HG02840 (cell line): Measurements from ENCODE around the gene PTHLH.

Experiments
- ATAC-seq: cut with Tn5 transposase; IDR thresholded peaks from one replicate; pipeline ENCODE4 v1.9.1; 2021; ENCODE audit warnings: mild to moderate bottlenecking, moderate library complexity, moderate number of reproducible peaks; ENCODE audit not compliant: unreplicated experiment, low FRiP score

Gene PTHLH

GRCh38 chr12:27972721-27973120, at the start of gene PTHLH:
Gene PTHLH (minus strand): TSS chr12:27972733. CDS start chr12:27969494, 3,239 bp downstream.
- ATAC-seq, result no peak

DNA sequence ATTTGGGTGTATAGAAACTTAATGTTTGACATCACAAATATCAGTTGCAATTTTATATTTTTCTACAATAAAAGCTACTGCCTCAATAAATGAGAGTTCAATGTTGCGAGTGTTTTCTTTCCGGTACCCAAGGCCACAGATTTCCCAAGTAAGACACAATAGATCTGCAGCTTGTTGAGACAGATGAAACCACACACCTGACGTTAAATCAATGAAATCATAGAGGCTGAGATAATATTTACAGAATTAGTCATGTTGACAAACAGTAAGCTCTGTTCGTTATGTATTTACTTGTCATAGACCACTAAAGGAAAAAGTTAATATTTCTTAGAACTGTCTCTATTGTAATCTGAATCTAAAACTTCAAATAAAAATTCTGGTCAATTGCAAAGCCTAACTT, 49.2 kb upstream of the PTHLH start:
- ATAC-seq, result no peak

- ATAC-seq, result no peak
These were observed 45.3 kb upstream of the PTHLH start for GRCh38 chr12:28017873-28018255.

DNA sequence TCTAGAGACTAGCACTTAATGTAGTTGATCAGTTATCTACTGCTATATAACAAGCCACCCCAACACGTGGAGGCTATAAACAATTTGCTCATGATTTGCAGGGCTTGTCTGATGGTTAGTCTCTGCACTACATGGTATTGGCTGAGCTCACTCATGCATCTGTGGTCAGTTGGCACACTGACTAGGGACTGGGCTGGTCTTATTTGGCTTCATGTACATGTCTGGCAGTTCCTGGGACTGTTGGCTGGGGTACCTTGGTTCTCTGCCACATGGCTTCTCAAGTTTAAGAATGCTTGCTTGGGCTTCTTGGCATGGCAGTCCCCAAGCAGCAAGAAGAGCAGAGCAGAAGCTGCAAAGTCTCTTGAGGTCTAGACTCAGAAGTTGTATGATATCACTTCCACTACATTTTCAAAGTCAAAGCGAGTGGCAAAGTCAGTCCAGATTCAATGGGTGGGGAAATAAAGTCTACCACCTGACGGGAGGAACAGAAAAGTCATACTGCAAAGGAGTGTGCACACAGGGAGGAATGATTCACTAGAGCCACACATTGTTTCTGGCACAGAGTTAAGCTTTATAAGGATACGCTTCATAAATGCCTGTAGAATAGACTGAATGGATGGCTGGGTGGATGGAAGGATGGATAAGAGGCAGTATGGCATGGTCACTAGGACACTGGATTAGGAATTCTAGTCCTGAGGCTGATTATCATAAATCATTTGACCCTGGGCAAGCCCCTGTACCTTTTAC, 44.8 kb upstream of the PTHLH start:
- ATAC-seq, result no peak

DNA sequence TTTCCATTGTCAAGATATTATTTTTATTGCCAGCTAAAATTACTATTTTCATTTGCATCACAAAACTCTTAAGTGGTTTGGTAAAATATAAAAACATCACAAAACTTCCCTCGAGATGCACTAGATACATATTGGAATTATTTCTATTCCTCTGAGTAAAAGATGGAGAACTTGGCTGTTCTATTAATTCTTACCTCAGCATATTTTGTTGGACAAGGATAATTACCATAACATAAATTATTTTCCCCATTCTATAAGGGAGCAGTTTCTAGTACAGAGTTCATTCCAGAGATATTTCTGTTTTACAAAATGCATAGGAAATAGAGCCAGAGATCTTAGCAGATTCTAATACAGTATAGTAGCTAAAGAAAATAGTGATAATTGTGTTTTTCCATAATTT, 42.6 kb upstream of the PTHLH start:
- no peak for ATAC-seq

DNA sequence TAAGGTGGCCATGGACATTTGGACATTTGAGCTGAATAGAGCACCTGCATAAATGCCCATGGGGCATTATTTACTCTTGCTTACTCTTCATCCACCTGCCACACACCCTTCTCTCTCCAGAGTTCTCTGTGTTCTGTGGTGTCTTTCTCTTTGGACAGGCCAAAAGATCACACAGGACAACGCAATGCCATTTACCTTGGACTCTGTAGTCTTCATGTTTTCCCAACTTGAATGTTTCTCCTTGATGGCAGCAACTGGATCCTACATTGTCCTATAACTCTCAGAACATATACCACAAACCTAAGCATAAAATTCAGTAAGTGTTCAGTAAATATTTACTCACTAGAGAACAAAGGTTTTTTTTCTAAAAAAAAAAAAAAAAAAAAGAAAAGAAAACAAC, 41.7 kb upstream of the PTHLH start:
- no peak for ATAC-seq

GRCh38 chr12:28012333-28012918, 39.9 kb upstream of the PTHLH start:
- ATAC-seq, result no peak

DNA sequence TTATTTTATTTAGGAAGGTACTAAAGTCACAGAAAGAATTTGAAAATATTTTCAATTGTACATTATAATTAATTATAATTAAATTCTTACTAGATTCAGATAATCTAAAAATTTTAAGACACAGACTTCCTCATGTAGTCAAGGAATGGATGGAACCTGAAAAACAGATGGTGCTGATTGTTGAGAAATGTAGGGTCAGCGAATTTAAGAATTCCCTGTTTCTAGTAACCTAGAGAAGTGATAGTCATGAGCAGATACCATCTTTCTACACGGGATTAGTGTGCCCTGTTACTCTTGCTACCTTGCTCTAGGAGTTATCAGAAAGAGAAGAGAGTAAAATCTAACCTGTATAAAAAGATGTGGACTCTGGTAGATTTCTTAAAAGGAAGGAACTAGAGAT, 37.5 kb upstream of the PTHLH start:
- ATAC-seq, result no peak

DNA sequence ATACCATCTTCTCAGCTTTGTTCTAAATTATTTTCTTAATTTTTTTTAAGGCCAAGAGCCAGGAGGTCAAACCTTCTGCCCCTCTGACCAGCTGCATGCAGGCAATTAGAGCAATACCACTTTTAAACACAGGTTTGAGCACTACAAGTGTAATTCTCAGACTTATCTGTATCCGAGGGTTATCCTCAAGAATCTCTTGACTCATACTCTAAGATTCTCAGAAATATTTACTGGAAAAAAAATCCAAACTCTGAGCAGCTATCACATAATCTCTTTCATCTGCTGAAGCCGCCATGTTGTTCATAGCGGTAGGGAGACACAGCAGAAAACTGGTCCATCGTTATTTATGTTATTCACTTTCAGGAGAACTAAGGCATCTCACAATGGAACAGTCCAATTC, 27.4 kb upstream of the PTHLH start:
- ATAC-seq, result no peak

- no peak for ATAC-seq
These were observed 27.0 kb upstream of the PTHLH start for GRCh38 chr12:27999521-27999920.

DNA sequence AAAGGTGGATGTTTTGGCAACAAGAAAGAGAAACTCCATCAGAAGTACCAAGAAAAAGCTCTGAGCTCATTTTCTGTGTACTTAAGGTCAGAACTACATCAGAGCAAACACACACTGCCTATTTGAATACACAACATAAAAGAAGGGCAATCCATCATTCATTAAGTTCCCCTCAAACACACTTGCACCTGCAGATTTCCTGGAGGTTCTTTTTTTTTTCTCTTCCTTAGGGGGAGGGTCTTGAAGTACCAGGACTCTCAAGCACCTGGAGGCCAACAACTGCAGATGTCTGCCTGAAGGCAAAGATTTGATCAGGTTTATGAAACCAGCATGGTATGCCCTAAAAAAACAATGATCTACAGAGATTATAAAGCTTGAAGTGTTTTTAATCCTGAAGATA, 26.1 kb upstream of the PTHLH start:
- ATAC-seq, result no peak

- no peak for ATAC-seq
These were observed 25.6 kb upstream of the PTHLH start for GRCh38 chr12:27998170-27998569.

DNA sequence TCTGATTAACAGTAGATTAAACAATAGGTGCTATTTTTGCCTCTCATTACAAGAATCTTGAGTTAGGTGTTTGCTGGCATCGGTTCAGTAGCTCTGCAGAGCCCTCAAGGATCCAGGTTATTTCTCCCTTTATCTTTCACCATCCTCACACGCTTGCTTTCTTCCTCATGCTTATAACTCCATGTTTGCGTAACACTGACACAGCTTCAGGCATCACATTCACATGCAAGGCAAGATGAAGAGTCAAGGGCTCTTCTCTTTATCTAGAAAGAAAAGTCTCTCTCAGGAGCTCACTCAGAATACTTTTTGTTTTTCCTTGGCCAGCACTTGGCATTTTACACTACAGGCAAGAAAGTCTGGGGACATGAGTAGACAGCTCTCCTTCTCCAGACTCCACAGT, 24.2 kb upstream of the PTHLH start:
- no peak for ATAC-seq

- ATAC-seq, result no peak
These were observed 22.9 kb upstream of the PTHLH start for GRCh38 chr12:27995406-27995805.

DNA sequence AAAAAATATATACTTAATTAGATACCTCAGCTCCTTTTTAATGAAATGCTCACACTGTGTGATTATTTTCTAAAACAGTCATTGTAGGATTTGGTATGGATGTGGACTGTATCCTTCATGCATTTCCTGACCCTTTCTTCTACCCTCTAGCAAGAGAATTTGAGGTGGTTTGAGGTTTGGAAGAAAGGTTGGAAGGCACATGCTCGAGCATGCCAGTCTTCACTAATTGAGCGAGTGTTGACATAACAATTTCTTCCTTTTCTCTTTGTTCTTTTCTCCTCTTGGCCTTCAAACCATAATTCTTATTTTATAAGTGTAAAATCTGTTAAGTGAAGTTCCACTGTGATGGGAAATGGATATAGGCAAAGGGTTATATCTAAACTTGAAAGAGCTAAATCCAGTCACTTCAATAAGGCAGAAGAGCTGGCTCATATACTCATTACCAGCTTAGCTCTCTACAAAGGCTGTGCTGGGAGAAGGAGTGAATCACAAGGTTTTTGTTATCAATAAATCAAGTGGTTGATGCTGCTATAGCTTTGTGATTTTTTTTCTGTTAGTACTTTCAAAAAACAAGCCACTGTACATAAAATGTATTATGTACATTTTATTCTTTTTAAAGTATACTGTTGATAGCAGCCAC, 16.2 kb upstream of the PTHLH start:
- no peak for ATAC-seq

GRCh38 chr12:27987331-27987730, 14.8 kb upstream of the PTHLH start:
- ATAC-seq, result no peak

DNA sequence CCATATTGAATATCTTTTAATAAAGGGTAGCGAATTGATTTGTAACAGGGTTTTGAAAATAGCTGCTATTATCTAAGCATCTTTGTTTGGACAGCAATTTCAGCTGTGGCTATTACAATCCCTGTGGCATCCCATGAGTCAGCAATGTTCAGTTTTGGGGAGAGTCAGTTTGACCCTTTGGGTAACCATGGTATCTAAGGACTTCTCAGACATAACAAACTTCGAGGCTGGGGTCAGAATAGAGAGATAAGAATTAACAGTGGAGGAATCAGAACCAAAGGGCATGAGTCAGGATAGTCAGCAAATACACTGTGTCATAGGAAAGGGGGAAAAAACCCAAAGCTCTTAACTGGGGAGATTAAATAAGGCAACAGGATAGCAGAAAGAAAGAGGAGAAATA, 11.7 kb upstream of the PTHLH start:
- ATAC-seq, result no peak

GRCh38 chr12:27982951-27983350, 10.4 kb upstream of the PTHLH start:
- ATAC-seq, result no peak

GRCh38 chr12:27982385-27982784, 9.9 kb upstream of the PTHLH start:
- no peak for ATAC-seq

DNA sequence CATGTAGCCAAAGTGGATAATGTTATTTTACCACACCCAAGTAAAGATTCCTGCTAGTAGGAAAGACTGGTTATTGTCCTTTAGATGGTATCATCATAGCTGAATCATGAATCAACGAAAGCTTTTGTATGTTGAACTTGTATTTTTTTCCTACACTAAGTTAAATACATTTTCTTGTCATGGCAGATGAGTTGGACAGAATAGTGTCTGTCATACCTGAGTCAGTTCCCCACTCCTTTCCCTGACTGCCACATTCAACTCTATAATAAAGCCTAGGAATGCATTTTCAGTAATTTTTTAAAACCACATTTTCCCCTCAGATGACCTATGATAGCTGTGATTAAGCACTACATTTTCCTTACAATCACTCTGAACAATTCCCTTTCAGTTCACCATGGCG, 9.3 kb upstream of the PTHLH start:
- ATAC-seq, result no peak

- ATAC-seq, result no peak
These were observed 6.6 kb upstream of the PTHLH start for GRCh38 chr12:27979145-27979544.
